DOHH2 (cell line): ENCODE results near the gene SMAD3.

Source experiments
- CTCF ChIP-seq: fragments of 200-600 bp; sonication (generic); IDR thresholded peaks from one replicate; pipeline ENCODE4 v1.5.1; 2014; ENCODE audit warnings: antibody characterized with exemption, mild to moderate bottlenecking, low read depth, low read length; ENCODE audit not compliant: poor library complexity, severe bottlenecking
- EZH2phosphoT487 ChIP-seq: fragments of 200-600 bp; sonication (generic); IDR thresholded peaks from 2 replicates; pipeline ENCODE4 v1.6.1; 2017; ENCODE audit warnings: borderline replicate concordance, mild to moderate bottlenecking, antibody characterized with exemption, low read length, moderate library complexity, mixed read lengths

- TF ChIP-seq CTCF = no peak
- TF ChIP-seq EZH2phosphoT487 = no peak
These were observed 81.5 kb downstream of the SMAD3 start for GRCh38 chr15:67146875-67147381.
